Heart right ventricle (tissue), 16 donors: ENCODE results near the gene MLX. TPM values are rescaled to one million over a fixed set of nuclear protein-coding genes. Genes with fewer than 3 reads are reported as not detected.

Source experiments
- ATAC-seq, 8 donors: fragments of 200-7000 bp; cut with Tn5 transposase; one replicate each; pipeline ENCODE4 v1.9.1; 2020; ENCODE audit warnings: mild to moderate bottlenecking in 8 of 8, moderate library complexity in 8 of 8, moderate number of reproducible peaks in 1 of 8
- DNase-seq, 2 donors: peaks; one replicate each; pipeline ENCODE4 v3.0.0-alpha.2; 2020
- H3K27ac ChIP-seq, 10 donors: fragments of 200-600 bp; sonication (generic) in 2 of 10; one replicate each; pipeline versions ENCODE4 v1.5.0 to v1.8.0; 2020 to 2022; ENCODE audit warnings: mild to moderate bottlenecking in 3 of 10
- H3K27me3 ChIP-seq, 7 donors: fragments of 200-600 bp; one replicate each; pipeline ENCODE4 v1.8.0; 2021 to 2022; ENCODE audit warnings: mild to moderate bottlenecking in 2 of 7
- H3K36me3 ChIP-seq, 9 donors: fragments of 200-600 bp; sonication (generic) in 1 of 9; one replicate each; pipeline versions ENCODE4 v1.5.0 to v1.8.0; 2020 to 2022; ENCODE audit warnings: mild to moderate bottlenecking in 2 of 9
- H3K4me1 ChIP-seq, 9 donors: fragments of 200-600 bp; sonication (generic) in 1 of 9; one replicate each; pipeline versions ENCODE4 v1.5.0 to v1.8.0; 2020 to 2022; ENCODE audit warnings: mild to moderate bottlenecking in 4 of 9
- H3K4me3 ChIP-seq, 10 donors: fragments of 200-600 bp; sonication (generic) in 2 of 10; one replicate each; pipeline versions ENCODE4 v1.5.0 to v1.8.0; 2020 to 2022; ENCODE audit warnings: mild to moderate bottlenecking in 7 of 10, moderate library complexity in 2 of 10
- H3K9me3 ChIP-seq, 11 donors: fragments of 200-600 bp in 10 of 11; sonication (generic) in 2 of 11; one replicate each; pipeline versions ENCODE4 v1.5.0 to v1.8.0; 2013 to 2022; ENCODE audit warnings: mild to moderate bottlenecking in 2 of 11, control low read depth in 1 of 11, moderate library complexity in 1 of 11
- WGBS, 2 donors: extraction: QIAGEN DNeasy Blood & Tissue Kit; methylation state at CpG; one replicate each; pipeline ENCODE4 v1.1.7; 2013; ENCODE audit warnings: inconsistent platforms in 1 of 2; 5-methylcytosine and 5-hydroxymethylcytosine counted together
- intact Hi-C, 10 donors: fragments of 100-400 bp; cut with DNase I; formaldehyde crosslinking; loops; one replicate each; pipeline versions ENCODE4 v1.11.1 to v1.14.2; 2022
- polyA plus RNA-seq, 2 donors: library from polyadenylated mRNA; stranded (reverse); fragments of 200-250 nt; gene quantifications; one replicate each; pipeline ENCODE4 v1.2.3, GENCODE V29; 2013
- total RNA-seq, 10 donors: library from RNA; stranded (reverse); fragmentation: NEBNext Ultra II Directional in 3 of 10; extraction: Animal tissue kit (Norgen Biotek cat#: 25700) in 3 of 10; gene quantifications; one replicate each; pipeline versions ENCODE4 v1.2.1 to v1.2.4, GENCODE V29; 2021 to 2023
- TF ChIP-seq, protein P1 (sequence below), 9 donors: fragments of 200-600 bp; sonication (generic) in 2 of 9; IDR thresholded peaks; one replicate each; pipeline versions ENCODE4 v1.5.0 to v1.8.0; 2021 to 2022; ENCODE audit warnings: antibody characterized with exemption in 9 of 9, mild to moderate bottlenecking in 5 of 9, moderate library complexity in 1 of 9
- donor health status: Arrhythmogenic right ventricular cardiomyopathy.
- donor health status: ischemic (EF 13 %, LVEDD 7.1; RV severe dilation, severe dysfunction).
- donor health status: healthy with polysubstance abuse.
- donor health status: DM: no; HTN: yes; CAD: no.
- donor health status: DM: no; HTN: no; CAD: no.
- donor health status: ischemic (EF 25% LVEDD 6.9; RV normal size, moderate dysfunction).
- donor health status: ischemic (EF 25% LVEDD 5.7; RV mildly dilated, moderate dysfunction).
- donor health status: healthy.
- donor health status: DM: yes; HTN: yes; CAD: no.
- donor health status: Ischemic cardiomyopathy.
- donor health status: ischemic (EF 35%, LVEDD 5.7; RV mildly dilated, moderate dysfunction).
- donor health status: nonischemic (EF 11% LVEDD 7.7; RV severe dilation, severe dysfunction).
- donor health status: DM: yes; HTN: yes; CAD: no.
- donor health status: PGD.
- donor health status: ischemic (EF 29% LVEDD 5.4; RV normal size, mild dysfunction).
- donor health status: nonischemic (EF 23%, LVEDD 6.1; RV moderate dilation, normal function).

Gene MLX
- total and polyA plus RNA-seq, 12 donors, result 45.7 to 87.2 (median 56.9) TPM

- H3K27ac ChIP-seq, result peak overlapping the region in 4 of 10 donors; percentile 83 to 96 (median 88)
- intact Hi-C loops, result no loop called here
- TF ChIP-seq, protein P1, sequence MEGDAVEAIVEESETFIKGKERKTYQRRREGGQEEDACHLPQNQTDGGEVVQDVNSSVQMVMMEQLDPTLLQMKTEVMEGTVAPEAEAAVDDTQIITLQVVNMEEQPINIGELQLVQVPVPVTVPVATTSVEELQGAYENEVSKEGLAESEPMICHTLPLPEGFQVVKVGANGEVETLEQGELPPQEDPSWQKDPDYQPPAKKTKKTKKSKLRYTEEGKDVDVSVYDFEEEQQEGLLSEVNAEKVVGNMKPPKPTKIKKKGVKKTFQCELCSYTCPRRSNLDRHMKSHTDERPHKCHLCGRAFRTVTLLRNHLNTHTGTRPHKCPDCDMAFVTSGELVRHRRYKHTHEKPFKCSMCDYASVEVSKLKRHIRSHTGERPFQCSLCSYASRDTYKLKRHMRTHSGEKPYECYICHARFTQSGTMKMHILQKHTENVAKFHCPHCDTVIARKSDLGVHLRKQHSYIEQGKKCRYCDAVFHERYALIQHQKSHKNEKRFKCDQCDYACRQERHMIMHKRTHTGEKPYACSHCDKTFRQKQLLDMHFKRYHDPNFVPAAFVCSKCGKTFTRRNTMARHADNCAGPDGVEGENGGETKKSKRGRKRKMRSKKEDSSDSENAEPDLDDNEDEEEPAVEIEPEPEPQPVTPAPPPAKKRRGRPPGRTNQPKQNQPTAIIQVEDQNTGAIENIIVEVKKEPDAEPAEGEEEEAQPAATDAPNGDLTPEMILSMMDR (IDR thresholded peaks at IDR 0.05), result no peak
- peaks cover 11 to 54% (median 41%) of the 10 kb centered on the region in 9 donors for H3K4me1 ChIP-seq
- peaks cover 0 to 27% (median 17%) of the 10 kb centered on the region in 9 donors for H3K36me3 ChIP-seq
- no peaks in the 10 kb centered on the region for H3K27me3 ChIP-seq
- DNase-seq (no peak), ATAC-seq (no peak)
- H3K9me3 ChIP-seq, result no peaks in the 10 kb centered on the region
- 75 to 79% methylated on average over 14 of the region's 14 CpGs for WGBS, 2 donors
- peak overlapping the region; percentile 66 to 99 (median 94) for H3K4me3 ChIP-seq
Observed at GRCh38 chr17:42563143-42563509, 3.8 kb upstream of the MLX start.

DNA sequence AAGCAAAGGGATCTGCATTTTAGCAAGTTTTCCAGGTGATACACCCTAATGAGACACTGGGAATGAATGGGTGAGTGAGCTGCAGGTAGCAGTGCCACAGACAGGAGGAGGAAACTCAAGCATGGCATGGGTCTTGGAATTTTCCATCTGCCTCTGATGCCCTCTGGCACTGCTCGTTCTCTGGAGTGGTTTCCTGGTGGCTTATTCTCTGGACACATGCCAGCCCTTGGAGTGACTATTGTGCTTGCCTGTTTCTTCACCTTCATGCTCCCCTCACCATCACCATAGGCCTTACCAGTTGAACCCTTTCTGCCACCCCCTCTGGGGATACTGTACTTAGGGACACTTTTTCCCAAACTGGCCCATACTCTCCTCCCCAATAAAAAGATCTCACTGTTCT, 3.4 kb upstream of the MLX start:
- Histone ChIP-seq H3K4me3 (peak overlapping the region in 7 of 10 donors; percentile 66 to 97 (median 94)), H3K9me3 (no peaks in the 10 kb centered on the region), H3K27me3 (no peaks in the 10 kb centered on the region), H3K27ac (peak overlapping the region in 1 of 10 donors; percentile 96), H3K4me1 (peaks cover 11 to 58% (median 45%) of the 10 kb centered on the region in 9 donors), H3K36me3 (peaks cover 0 to 31% (median 20%) of the 10 kb centered on the region in 9 donors)
- 18 to 37% methylated on average over 1 of the region's 1 CpG for WGBS, 2 donors
- DNase-seq (no peak), ATAC-seq (no peak)
- intact Hi-C loops, result no loop called here
- TF ChIP-seq, protein P1 (IDR thresholded peaks at IDR 0.05), result no peak

- no peaks in the 10 kb centered on the region for H3K9me3 ChIP-seq
- peak overlapping the region in 1 of 10 donors; percentile 96 for H3K27ac ChIP-seq
- peaks cover 11 to 62% (median 45%) of the 10 kb centered on the region in 9 donors for H3K4me1 ChIP-seq
- ATAC-seq (no peak), DNase-seq (no peak)
- peak overlapping the region in 2 of 10 donors; percentile 95 to 97 for H3K4me3 ChIP-seq
- WGBS, 2 donors, result 82 to 88% methylated on average over 9 of the region's 9 CpGs
- no peaks in the 10 kb centered on the region for H3K27me3 ChIP-seq
- H3K36me3 ChIP-seq, result peaks cover 0 to 36% (median 24%) of the 10 kb centered on the region in 9 donors
- intact Hi-C loops, result no loop called here
- TF ChIP-seq, protein P1 (IDR thresholded peaks at IDR 0.05), result no peak
Observed at GRCh38 chr17:42563950-42564349, 3.0 kb upstream of the MLX start.

DNA sequence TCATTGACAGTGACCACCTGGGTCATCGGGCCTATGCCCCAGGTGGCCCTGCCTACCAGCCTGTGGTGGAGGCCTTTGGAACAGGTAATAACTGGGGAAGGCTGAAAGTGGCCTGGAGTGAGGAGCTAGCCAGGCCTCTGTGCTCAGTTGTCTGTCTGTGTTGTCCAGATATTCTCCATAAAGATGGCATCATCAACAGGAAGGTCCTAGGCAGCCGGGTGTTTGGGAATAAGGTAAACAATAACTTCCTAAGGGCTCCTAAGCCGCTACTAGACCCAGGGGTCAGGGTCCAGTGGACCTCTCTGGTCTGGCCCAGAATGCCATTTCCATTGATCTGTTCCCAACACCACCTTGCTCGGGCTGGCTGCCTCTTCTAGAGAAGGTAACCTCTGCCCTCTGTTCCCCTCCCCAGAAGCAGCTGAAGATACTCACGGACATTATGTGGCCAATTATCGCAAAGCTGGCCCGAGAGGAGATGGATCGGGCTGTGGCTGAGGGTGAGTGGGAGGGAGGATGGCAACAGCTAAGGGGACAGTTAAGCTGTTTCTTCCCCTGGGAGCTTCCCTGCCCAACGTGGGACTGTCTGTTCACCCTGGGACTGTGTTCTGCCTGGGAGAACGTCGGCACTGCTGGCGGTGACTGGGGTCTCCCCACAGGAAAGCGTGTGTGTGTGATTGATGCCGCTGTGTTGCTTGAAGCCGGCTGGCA, 1.9 kb upstream of the MLX start:
- peaks cover 0 to 46% (median 34%) of the 10 kb centered on the region in 9 donors for H3K36me3 ChIP-seq
- no peak overlapping the region for H3K27ac ChIP-seq
- H3K4me3 ChIP-seq, result no peak overlapping the region
- TF ChIP-seq, protein P1 (IDR thresholded peaks at IDR 0.05), result no peak
- ATAC-seq (no peak), DNase-seq (no peak)
- no peaks in the 10 kb centered on the region for H3K9me3 ChIP-seq
- H3K27me3 ChIP-seq, result no peaks in the 10 kb centered on the region
- 91 to 95% methylated on average over 15 of the region's 15 CpGs for WGBS, 2 donors
- H3K4me1 ChIP-seq, result peaks cover 11 to 66% (median 45%) of the 10 kb centered on the region in 9 donors
- intact Hi-C loops, result no loop called here
